Femur (tissue), 1 donor: ENCODE results near the gene MAP3K4.

Source experiments
- DNase-seq: peaks from one replicate; pipeline ENCODE4 v3.0.0-alpha.2; 2017

The MAP3K4 gene

GRCh38 chr6:161130967-161131766 lies 139.6 kb downstream of the MAP3K4 start:
- no peak for DNase-seq

- DNase-seq = no peak
Measured at GRCh38 chr6:161132384-161132783, 140.8 kb downstream of the MAP3K4 start.

- no peak for DNase-seq
Measured at GRCh38 chr6:161133963-161134362, 142.4 kb downstream of the MAP3K4 start.

- no peak for DNase-seq
Measured at GRCh38 chr6:161134550-161135298, 143.2 kb downstream of the MAP3K4 start.

- DNase-seq = no peak
Measured at GRCh38 chr6:161135695-161136591, 144.4 kb downstream of the MAP3K4 start.

- DNase-seq = no peak
Measured at GRCh38 chr6:161136655-161137054, 145.1 kb downstream of the MAP3K4 start.

GRCh38 chr6:161137320-161137719 lies 145.8 kb downstream of the MAP3K4 start:
- no peak for DNase-seq

GRCh38 chr6:161137839-161138542 lies 146.4 kb downstream of the MAP3K4 start:
- no peak for DNase-seq

GRCh38 chr6:161138543-161139303 lies 147.2 kb downstream of the MAP3K4 start:
- DNase-seq = no peak

GRCh38 chr6:161139304-161139765 lies 147.8 kb downstream of the MAP3K4 start:
- no peak for DNase-seq

GRCh38 chr6:161139766-161140553 lies 148.4 kb downstream of the MAP3K4 start:
- peak; percentile 61 for DNase-seq

- no peak for DNase-seq
Measured at GRCh38 chr6:161140554-161140875, 148.9 kb downstream of the MAP3K4 start.

- no peak for DNase-seq
Measured at GRCh38 chr6:161141173-161141572, 149.6 kb downstream of the MAP3K4 start.

GRCh38 chr6:161142957-161143296 lies 151.4 kb downstream of the MAP3K4 start:
- DNase-seq = no peak

- DNase-seq = no peak
Measured at GRCh38 chr6:161143663-161144430, 152.3 kb downstream of the MAP3K4 start.

- DNase-seq = no peak
Measured at GRCh38 chr6:161150136-161150535, 158.6 kb downstream of the MAP3K4 start.

GRCh38 chr6:161150566-161150965 lies 159.0 kb downstream of the MAP3K4 start:
- DNase-seq = no peak

GRCh38 chr6:161151059-161151645 lies 159.6 kb downstream of the MAP3K4 start:
- DNase-seq = no peak

GRCh38 chr6:161151660-161152526 lies 160.3 kb downstream of the MAP3K4 start:
- DNase-seq = no peak
